Kidney glomerular epithelial cell (primary cell): ENCODE data around the gene NT5C1B.

Source experiments
- DNase-seq: peaks from one replicate; lab custom pipeline; 2025; lab: John Stamatoyannopoulos, UW

The NT5C1B gene

GRCh38 chr2:18599509-18600254 lies 10.3 kb upstream of the NT5C1B start:
- no peak for DNase-seq

- DNase-seq = no peak
These were observed 9.6 kb upstream of the NT5C1B start for GRCh38 chr2:18598848-18599484.

- no peak for DNase-seq
These were observed 8.2 kb upstream of the NT5C1B start for GRCh38 chr2:18597618-18598017.

GRCh38 chr2:18596993-18597392 lies 7.6 kb upstream of the NT5C1B start:
- DNase-seq = no peak

- DNase-seq = no peak
These were observed 4.1 kb upstream of the NT5C1B start for GRCh38 chr2:18593496-18593895.

GRCh38 chr2:18592372-18592771 lies 3.0 kb upstream of the NT5C1B start:
- DNase-seq = no peak

- no peak for DNase-seq
These were observed 567 bp downstream of the NT5C1B start for GRCh38 chr2:18588802-18589201.

- no peak for DNase-seq
These were observed 1.3 kb downstream of the NT5C1B start for GRCh38 chr2:18588049-18588448.

- DNase-seq = no peak
These were observed 3.8 kb downstream of the NT5C1B start for GRCh38 chr2:18585526-18585925.

- no peak for DNase-seq
These were observed 4.8 kb downstream of the NT5C1B start for GRCh38 chr2:18584608-18584954.

GRCh38 chr2:18583905-18584607 lies 5.3 kb downstream of the NT5C1B start:
- DNase-seq = no peak

- DNase-seq = no peak
These were observed 8.8 kb downstream of the NT5C1B start for GRCh38 chr2:18580606-18581005.

- no peak for DNase-seq
These were observed 11.3 kb downstream of the NT5C1B start for GRCh38 chr2:18578033-18578432.

GRCh38 chr2:18566145-18566769 lies 23.1 kb downstream of the NT5C1B start:
- DNase-seq = no peak

GRCh38 chr2:18560797-18561085 lies 28.6 kb downstream of the NT5C1B start:
- no peak for DNase-seq

GRCh38 chr2:18560031-18560796 lies 29.2 kb downstream of the NT5C1B start, which contains the start of gene RDH14:
Gene RDH14, minus strand, starts transcription at chr2:18560653. Its CDS starts 81 bp downstream, at chr2:18560572.
- peak; percentile 94 for DNase-seq

- DNase-seq = peak; percentile 25
These were observed 29.8 kb downstream of the NT5C1B start for GRCh38 chr2:18559531-18560030.

GRCh38 chr2:18558458-18558857 lies 30.9 kb downstream of the NT5C1B start:
- DNase-seq = no peak

- DNase-seq = no peak
These were observed 32.2 kb downstream of the NT5C1B start for GRCh38 chr2:18557121-18557520.

GRCh38 chr2:18552351-18553077 lies 36.9 kb downstream of the NT5C1B start:
- no peak for DNase-seq

- DNase-seq = no peak
These were observed 37.7 kb downstream of the NT5C1B start for GRCh38 chr2:18551623-18552022.
